ENCODE measurements around the gene UBE2E2.

Gene UBE2E2

GRCh38 chr3:23480329-23480714, 277.2 kb downstream of the UBE2E2 start:
- no peak for DNase-seq
- in situ Hi-C loops (cut with HindIII; ENCODE audit: low pct_ligation_motif_present, low pct_unique_long_range_greater_than_20kb, low sequenced_read_pairs) = no loop called here

- in situ Hi-C loops (cut with HindIII; ENCODE audit: low pct_ligation_motif_present, low pct_unique_long_range_greater_than_20kb, low sequenced_read_pairs) = no loop called here
- no peak for DNase-seq
Measured at GRCh38 chr3:23481011-23481615, 278.0 kb downstream of the UBE2E2 start.

GRCh38 chr3:23481616-23482278, 278.6 kb downstream of the UBE2E2 start:
- no peak for DNase-seq
- in situ Hi-C loops (cut with HindIII; ENCODE audit: low pct_ligation_motif_present, low pct_unique_long_range_greater_than_20kb, low sequenced_read_pairs) = no loop called here

- no peak for DNase-seq
- in situ Hi-C loops (cut with HindIII; ENCODE audit: low pct_ligation_motif_present, low pct_unique_long_range_greater_than_20kb, low sequenced_read_pairs) = no loop called here
Measured at GRCh38 chr3:23484386-23484785, 281.3 kb downstream of the UBE2E2 start.

GRCh38 chr3:23485922-23486321, 282.8 kb downstream of the UBE2E2 start:
- in situ Hi-C loops (cut with HindIII; ENCODE audit: low pct_ligation_motif_present, low pct_unique_long_range_greater_than_20kb, low sequenced_read_pairs) = no loop called here
- DNase-seq = no peak

- in situ Hi-C loops (cut with HindIII; ENCODE audit: low pct_ligation_motif_present, low pct_unique_long_range_greater_than_20kb, low sequenced_read_pairs) = no loop called here
- no peak for DNase-seq
Measured at GRCh38 chr3:23487015-23487414, 283.9 kb downstream of the UBE2E2 start.

- DNase-seq = no peak
- in situ Hi-C loops (cut with HindIII; ENCODE audit: low pct_ligation_motif_present, low pct_unique_long_range_greater_than_20kb, low sequenced_read_pairs) = no loop called here
Measured at GRCh38 chr3:23488618-23489017, 285.5 kb downstream of the UBE2E2 start.

GRCh38 chr3:23489300-23490158, 286.4 kb downstream of the UBE2E2 start:
- DNase-seq = peak; percentile 2
- in situ Hi-C loops (cut with HindIII; ENCODE audit: low pct_ligation_motif_present, low pct_unique_long_range_greater_than_20kb, low sequenced_read_pairs) = no loop called here

- peak; percentile 44 for DNase-seq
- in situ Hi-C loops (cut with HindIII; ENCODE audit: low pct_ligation_motif_present, low pct_unique_long_range_greater_than_20kb, low sequenced_read_pairs) = no loop called here
Measured at GRCh38 chr3:23490459-23490858, 287.3 kb downstream of the UBE2E2 start.

- in situ Hi-C loops (cut with HindIII; ENCODE audit: low pct_ligation_motif_present, low pct_unique_long_range_greater_than_20kb, low sequenced_read_pairs) = no loop called here
- no peak for DNase-seq
Measured at GRCh38 chr3:23492057-23492456, 288.9 kb downstream of the UBE2E2 start.

GRCh38 chr3:23493889-23494288, 290.8 kb downstream of the UBE2E2 start:
- peak; percentile 18 for DNase-seq
- in situ Hi-C loops (cut with HindIII; ENCODE audit: low pct_ligation_motif_present, low pct_unique_long_range_greater_than_20kb, low sequenced_read_pairs) = no loop called here

- in situ Hi-C loops (cut with HindIII; ENCODE audit: low pct_ligation_motif_present, low pct_unique_long_range_greater_than_20kb, low sequenced_read_pairs) = no loop called here
Measured at GRCh38 chr3:23494967-23495366, 291.8 kb downstream of the UBE2E2 start.

GRCh38 chr3:23495507-23495906, 292.4 kb downstream of the UBE2E2 start:
- no peak for DNase-seq
- in situ Hi-C loops (cut with HindIII; ENCODE audit: low pct_ligation_motif_present, low pct_unique_long_range_greater_than_20kb, low sequenced_read_pairs) = no loop called here

More at GRCh38 chr3:23494967-23495366, 291.8 kb downstream of the UBE2E2 start:
- DNase-seq = no peak

GRCh38 chr3:23496165-23496564, 293.0 kb downstream of the UBE2E2 start:
- in situ Hi-C loops (cut with HindIII; ENCODE audit: low pct_ligation_motif_present, low pct_unique_long_range_greater_than_20kb, low sequenced_read_pairs) = no loop called here
- no peak for DNase-seq

- DNase-seq = no peak
- in situ Hi-C loops (cut with HindIII; ENCODE audit: low pct_ligation_motif_present, low pct_unique_long_range_greater_than_20kb, low sequenced_read_pairs) = no loop called here
Measured at GRCh38 chr3:23497156-23497555, 294.0 kb downstream of the UBE2E2 start.

- in situ Hi-C loops (cut with HindIII; ENCODE audit: low pct_ligation_motif_present, low pct_unique_long_range_greater_than_20kb, low sequenced_read_pairs) = no loop called here
- DNase-seq = no peak
Measured at GRCh38 chr3:23501201-23501802, 298.2 kb downstream of the UBE2E2 start.

GRCh38 chr3:23508464-23508863, 305.3 kb downstream of the UBE2E2 start:
- in situ Hi-C loops (cut with HindIII; ENCODE audit: low pct_ligation_motif_present, low pct_unique_long_range_greater_than_20kb, low sequenced_read_pairs) = no loop called here
- DNase-seq = no peak

- in situ Hi-C loops (cut with HindIII; ENCODE audit: low pct_ligation_motif_present, low pct_unique_long_range_greater_than_20kb, low sequenced_read_pairs) = no loop called here
Measured at GRCh38 chr3:23518441-23518840, 315.3 kb downstream of the UBE2E2 start.

More at GRCh38 chr3:23518441-23518840, 315.3 kb downstream of the UBE2E2 start:
- DNase-seq = no peak
